Measurements from ENCODE around the gene VMO1. TPM values are rescaled to one million over a fixed set of nuclear protein-coding genes. Genes with fewer than 3 reads are reported as not detected.
A peak's percentile ranks its signal among the peaks of the same experiment; 100 is the strongest.

Gene VMO1
- total RNA-seq, 1 experiment from 2014 or later, result 0.59 TPM

- no peaks in the 10 kb centered on the region for H3K27me3 Mint-ChIP-seq (ENCODE audit: unreplicated experiment)
- no TSS peak for BruUV-seq (replicated peaks)
- intact Hi-C loops (cut with micrococcal nuclease; ENCODE audit: unreplicated experiment), result no loop called here
Observed at GRCh38 chr17:4810696-4811290, 24.6 kb upstream of the VMO1 start.

DNA sequence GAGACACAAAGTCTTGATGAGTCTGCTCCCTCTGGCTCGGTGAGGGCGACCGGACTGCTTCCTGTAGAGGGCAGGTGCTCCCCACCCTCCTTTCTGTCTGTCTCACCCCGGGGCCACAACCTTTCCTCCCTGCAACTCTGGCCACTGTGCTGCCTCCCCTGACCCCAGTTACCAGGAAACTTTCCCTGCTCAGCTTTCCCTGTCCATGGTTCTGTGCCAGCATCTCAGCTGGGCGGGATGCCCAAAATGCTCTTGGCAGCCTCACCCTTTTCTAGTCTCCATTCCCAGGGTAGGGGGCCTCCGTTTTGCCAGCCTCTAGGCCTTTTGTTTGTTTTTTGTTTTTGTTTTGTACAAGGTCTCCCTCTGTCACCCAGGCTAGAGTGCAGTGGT, 22.2 kb upstream of the VMO1 start:
- no peaks in the 10 kb centered on the region for H3K27me3 Mint-ChIP-seq (ENCODE audit: unreplicated experiment)
- H3K4me3 Mint-ChIP-seq (ENCODE audit: low read depth, unreplicated experiment), result peak overlapping the region; percentile 3
- peaks cover 12% of the 10 kb centered on the region for H3K4me1 Mint-ChIP-seq (ENCODE audit: low read depth, unreplicated experiment)
- intact Hi-C loops (cut with micrococcal nuclease; ENCODE audit: unreplicated experiment), result no loop called here
- no peak for DNase-seq
- CTCF ChIA-PET, result no interaction called here
- H3K27ac Mint-ChIP-seq (ENCODE audit: unreplicated experiment), result no peak overlapping the region
- TF ChIP-seq, protein P1, sequence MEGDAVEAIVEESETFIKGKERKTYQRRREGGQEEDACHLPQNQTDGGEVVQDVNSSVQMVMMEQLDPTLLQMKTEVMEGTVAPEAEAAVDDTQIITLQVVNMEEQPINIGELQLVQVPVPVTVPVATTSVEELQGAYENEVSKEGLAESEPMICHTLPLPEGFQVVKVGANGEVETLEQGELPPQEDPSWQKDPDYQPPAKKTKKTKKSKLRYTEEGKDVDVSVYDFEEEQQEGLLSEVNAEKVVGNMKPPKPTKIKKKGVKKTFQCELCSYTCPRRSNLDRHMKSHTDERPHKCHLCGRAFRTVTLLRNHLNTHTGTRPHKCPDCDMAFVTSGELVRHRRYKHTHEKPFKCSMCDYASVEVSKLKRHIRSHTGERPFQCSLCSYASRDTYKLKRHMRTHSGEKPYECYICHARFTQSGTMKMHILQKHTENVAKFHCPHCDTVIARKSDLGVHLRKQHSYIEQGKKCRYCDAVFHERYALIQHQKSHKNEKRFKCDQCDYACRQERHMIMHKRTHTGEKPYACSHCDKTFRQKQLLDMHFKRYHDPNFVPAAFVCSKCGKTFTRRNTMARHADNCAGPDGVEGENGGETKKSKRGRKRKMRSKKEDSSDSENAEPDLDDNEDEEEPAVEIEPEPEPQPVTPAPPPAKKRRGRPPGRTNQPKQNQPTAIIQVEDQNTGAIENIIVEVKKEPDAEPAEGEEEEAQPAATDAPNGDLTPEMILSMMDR (IDR thresholded peaks at IDR 0.05; ENCODE audit: unreplicated experiment), result no peak
- no peaks in the 10 kb centered on the region for H3K9me3 Mint-ChIP-seq (ENCODE audit: low read depth, unreplicated experiment)
- H3K36me3 Mint-ChIP-seq (ENCODE audit: insufficient read depth, unreplicated experiment), result peaks cover 12% of the 10 kb centered on the region
- BruUV-seq (replicated peaks), result no TSS peak

More at GRCh38 chr17:4810696-4811290, 24.6 kb upstream of the VMO1 start:
- H3K4me1 Mint-ChIP-seq (ENCODE audit: low read depth, unreplicated experiment), result peaks cover 12% of the 10 kb centered on the region
- TF ChIP-seq, protein P1 (IDR thresholded peaks at IDR 0.05; ENCODE audit: unreplicated experiment), result no peak
- no peak for DNase-seq
- no peak overlapping the region for H3K4me3 Mint-ChIP-seq (ENCODE audit: low read depth, unreplicated experiment)
- H3K9me3 Mint-ChIP-seq (ENCODE audit: low read depth, unreplicated experiment), result no peaks in the 10 kb centered on the region
- H3K36me3 Mint-ChIP-seq (ENCODE audit: insufficient read depth, unreplicated experiment), result peaks cover 12% of the 10 kb centered on the region
- H3K27ac Mint-ChIP-seq (ENCODE audit: unreplicated experiment), result peak overlapping the region; percentile 5
- CTCF ChIA-PET, result no interaction called here

GRCh38 chr17:4807605-4808377, 21.6 kb upstream of the VMO1 start:
- Mint-ChIP-seq H3K4me1 (ENCODE audit: low read depth, unreplicated experiment) (peaks cover 12% of the 10 kb centered on the region), H3K27me3 (ENCODE audit: unreplicated experiment) (no peaks in the 10 kb centered on the region), H3K27ac (ENCODE audit: unreplicated experiment) (no peak overlapping the region), H3K36me3 (ENCODE audit: insufficient read depth, unreplicated experiment) (peaks cover 12% of the 10 kb centered on the region), H3K9me3 (ENCODE audit: low read depth, unreplicated experiment) (no peaks in the 10 kb centered on the region), H3K4me3 (ENCODE audit: low read depth, unreplicated experiment) (peak overlapping the region; percentile 66)
- CTCF ChIA-PET, result interaction anchor here (0.6 kb wide), 1 partner anchor 11 kb away, joined by 3 read pairs; no protein-coding TSS in a partner anchor
- BruUV-seq (replicated peaks), result no TSS peak
- intact Hi-C loops (cut with micrococcal nuclease; ENCODE audit: unreplicated experiment), result no loop called here
- DNase-seq, result no peak
- TF ChIP-seq, protein P1 (IDR thresholded peaks at IDR 0.05; ENCODE audit: unreplicated experiment), result no peak

- TF ChIP-seq, protein P1 (IDR thresholded peaks at IDR 0.05; ENCODE audit: unreplicated experiment), result no peak
- no peaks in the 10 kb centered on the region for H3K27me3 Mint-ChIP-seq (ENCODE audit: unreplicated experiment)
- no peak within 1 kb of the TSS for H3K27ac Mint-ChIP-seq (ENCODE audit: unreplicated experiment)
- BruUV-seq (replicated peaks), result no TSS peak
- H3K4me1 Mint-ChIP-seq (ENCODE audit: low read depth, unreplicated experiment), result peaks cover 12% of the 10 kb centered on the region
- H3K4me3 Mint-ChIP-seq (ENCODE audit: low read depth, unreplicated experiment), result peak within 1 kb of the TSS; percentile 66
- CTCF ChIA-PET, result interaction anchor here (0.6 to 0.9 kb wide), 2 partner anchors 10 to 17 kb away, joined by 3 to 4 read pairs; no protein-coding TSS in a partner anchor
- intact Hi-C loops (cut with micrococcal nuclease; ENCODE audit: unreplicated experiment), result no loop called here
- peak; percentile 87 for DNase-seq
- peaks cover 12% of the 10 kb centered on the region for H3K36me3 Mint-ChIP-seq (ENCODE audit: insufficient read depth, unreplicated experiment)
- no peaks in the 10 kb centered on the region for H3K9me3 Mint-ChIP-seq (ENCODE audit: low read depth, unreplicated experiment)
Observed at GRCh38 chr17:4806777-4807604, 20.8 kb upstream of the VMO1 start, which contains the start of gene PLD2. Gene PLD2, plus strand, starts transcription at chr17:4807152. Its CDS starts 621 bp downstream, at chr17:4807773.
